Upper lobe of left lung (tissue), 4 donors: Measurements from ENCODE around the gene PTGFRN.

ENCODE experiments used
- CTCF ChIP-seq, 6 experiments: fragments of 450-650 bp in 4 of 6; fragments of 200-600 bp in 2 of 6; sonication (generic) in 2 of 6; IDR thresholded peaks; one replicate each; pipeline ENCODE4 v1.5.1; 2016 to 2019; ENCODE audit warnings: antibody characterized with exemption in 6 of 6
- EP300 ChIP-seq, 4 donors: sonication (generic); formaldehyde crosslinking; IDR thresholded peaks; one replicate each; pipeline ENCODE4 v1.5.1; 2017; ENCODE audit warnings: antibody characterized with exemption in 4 of 4, control low read depth in 2 of 4

GRCh38 chr1:116900471-116901365 lies 9.0 kb upstream of the PTGFRN start:
- TF ChIP-seq CTCF (IDR thresholded peaks at IDR 0.05) = no peak
- TF ChIP-seq EP300 (IDR thresholded peaks at IDR 0.05) = no peak
